GM19193 (cell line): ENCODE measurements around the gene RCAN3.

Experiments used
- POLR2A ChIP-seq: IDR thresholded peaks from 4 replicates; pipeline ENCODE4 v1.6.1; 2011; ENCODE audit not compliant: insufficient read depth, insufficient read length; ENCODE audit errors: extremely low read depth

Gene RCAN3

GRCh38 chr1:24502709-24503058 is at the start of gene RCAN3:
TSS of gene RCAN3 (plus strand) at chr1:24502836. CDS start at chr1:24514373, 11,537 bp downstream.
- TF ChIP-seq POLR2A, result no peak

- no peak for TF ChIP-seq POLR2A
Observed at GRCh38 chr1:24452922-24453485, 49.6 kb upstream of the RCAN3 start.

- TF ChIP-seq POLR2A, result no peak
Observed at GRCh38 chr1:24454673-24455072, 48.0 kb upstream of the RCAN3 start.

- TF ChIP-seq POLR2A, result no peak
Observed at GRCh38 chr1:24455272-24455671, 47.4 kb upstream of the RCAN3 start.

- TF ChIP-seq POLR2A, result no peak
Observed at GRCh38 chr1:24457866-24458265, 44.8 kb upstream of the RCAN3 start.

- no peak for TF ChIP-seq POLR2A
Observed at GRCh38 chr1:24459551-24460266, 42.9 kb upstream of the RCAN3 start.

- TF ChIP-seq POLR2A, result no peak
Observed at GRCh38 chr1:24463776-24464735, 38.6 kb upstream of the RCAN3 start.

GRCh38 chr1:24465099-24465498 is 37.5 kb upstream of the RCAN3 start:
- TF ChIP-seq POLR2A, result no peak

GRCh38 chr1:24465638-24466037 is 37.0 kb upstream of the RCAN3 start:
- TF ChIP-seq POLR2A, result no peak

- TF ChIP-seq POLR2A, result no peak
Observed at GRCh38 chr1:24468685-24469316, 33.8 kb upstream of the RCAN3 start.

GRCh38 chr1:24470592-24470991 is 32.0 kb upstream of the RCAN3 start:
- no peak for TF ChIP-seq POLR2A

GRCh38 chr1:24472527-24473251 is 29.9 kb upstream of the RCAN3 start:
- no peak for TF ChIP-seq POLR2A

GRCh38 chr1:24474193-24474592 is 28.4 kb upstream of the RCAN3 start:
- TF ChIP-seq POLR2A, result no peak

- TF ChIP-seq POLR2A, result no peak
Observed at GRCh38 chr1:24475700-24476099, 26.9 kb upstream of the RCAN3 start.

- no peak for TF ChIP-seq POLR2A
Observed at GRCh38 chr1:24476571-24476970, 26.1 kb upstream of the RCAN3 start.

- no peak for TF ChIP-seq POLR2A
Observed at GRCh38 chr1:24477309-24477708, 25.3 kb upstream of the RCAN3 start.
